WI38 (cell line): ENCODE results near the gene SPRR2D.

Experiments
- H3K4me3 ChIP-seq: 2 replicates; pipeline ENCODE4 v1.5.1; 2011; ENCODE audit warnings: low read depth, mild to moderate bottlenecking, control low read depth, low read length
- CTCF ChIP-seq: IDR thresholded peaks from 2 replicates; pipeline ENCODE4 v1.5.1; 2012; ENCODE audit warnings: low read depth, mild to moderate bottlenecking, control low read depth, low read length

Gene SPRR2D

GRCh38 chr1:152993186-152993585, 47.7 kb downstream of the SPRR2D start:
- no peak overlapping the region for H3K4me3 ChIP-seq
- no peak for TF ChIP-seq CTCF
